GM12878 (cell line): ENCODE results near the gene NPTX1. TPM values are rescaled to one million over a fixed set of nuclear protein-coding genes. Genes with fewer than 3 reads are reported as not detected.

Source experiments
- ATAC-seq: fragments of 200-7000 bp; cut with Tn5 transposase; 3 replicates; pipeline ENCODE4 v1.9.1; 2020; ENCODE audit warnings: mild to moderate bottlenecking, moderate library complexity
- BruUV-seq: library from RNA; stranded (reverse); fragments of 400-500 nt; replicated peaks from 2 replicates; lab custom pipeline; 2021; lab: Mats Ljungman, UMichigan
- CTCF ChIA-PET: fragments of 300-600 bp; sonication (Branson Sonifier 250); formaldehyde crosslinking; extraction: SDS; loops from one replicate; lab custom pipeline; 2021; ENCODE audit warnings: inconsistent platforms; lab: Yijun Ruan, JAX
- POLR2A ChIA-PET: fragments of 350-600 bp; formaldehyde crosslinking; extraction: SDS; loops from one replicate; lab custom pipeline; 2021; ENCODE audit warnings: inconsistent platforms; lab: Charles Lee
- RAD21 ChIA-PET: fragments of 300-600 bp; sonication (Branson Sonifier 250); formaldehyde crosslinking; loops from one replicate; lab custom pipeline; 2023; ENCODE audit warnings: antibody characterized with exemption; ENCODE audit not compliant: unreplicated experiment; lab: Charles Lee
- SMC1A ChIA-PET: fragments of 300-600 bp; sonication (Branson Sonifier 250); formaldehyde crosslinking; loops from one replicate; lab custom pipeline; 2023; ENCODE audit not compliant: unreplicated experiment, uncharacterized antibody; lab: Charles Lee
- DNase-seq: peaks from one replicate; pipeline ENCODE4 v3.0.0-alpha.2; 2011; ENCODE audit warnings: low read depth, low spot score
- FAIRE-seq: peaks from 3 replicates; lab custom pipeline; 2011; peaks lifted over from hg19 to GRCh38; lab: Jason Lieb, UNC
- H2AFZ ChIP-seq: 2 replicates; pipeline ENCODE4 v1.6.0; 2011; ENCODE audit warnings: low read depth, low read length, control low read depth; ENCODE audit not compliant: control insufficient read depth
- H3K27ac ChIP-seq: 2 replicates; pipeline ENCODE4 v1.5.1; 2011; ENCODE audit warnings: control low read depth; ENCODE audit not compliant: control insufficient read depth, insufficient read depth
- H3K27me3 ChIP-seq, 2 experiments: replicated peaks in 1 of 2; 2 replicates each; pipeline versions ENCODE4 v1.6.0 to v1.6.1; 2011; ENCODE audit warnings: low read length in 1 of 2; ENCODE audit not compliant: control insufficient read depth in 2 of 2, insufficient read depth in 2 of 2
- H3K36me3 ChIP-seq, 2 experiments: 2 replicates each; pipeline ENCODE4 v1.5.1; 2011; ENCODE audit warnings: low read length in 1 of 2; ENCODE audit not compliant: control insufficient read depth in 2 of 2, insufficient read depth in 2 of 2
- H3K4me1 ChIP-seq: 2 replicates; pipeline ENCODE4 v1.6.1; 2011; ENCODE audit warnings: mild to moderate bottlenecking, low read length, moderate library complexity, mixed read lengths; ENCODE audit not compliant: control insufficient read depth, insufficient read depth
- H3K4me2 ChIP-seq: 2 replicates; pipeline ENCODE4 v1.6.0; 2011; ENCODE audit warnings: control low read depth; ENCODE audit not compliant: control insufficient read depth, insufficient read depth
- H3K4me3 ChIP-seq: fragments of 200-600 bp; sonication (generic); 2 replicates; pipeline ENCODE4 v1.5.1; 2016
- H3K79me2 ChIP-seq: 2 replicates; pipeline ENCODE4 v1.6.0; 2011; ENCODE audit warnings: low read length; ENCODE audit not compliant: control insufficient read depth, insufficient read depth
- H3K9ac ChIP-seq: 2 replicates; pipeline ENCODE4 v1.8.0; 2011; ENCODE audit warnings: low read length, control low read depth, mixed read lengths; ENCODE audit not compliant: control insufficient read depth, insufficient read depth
- H3K9me3 ChIP-seq: replicated peaks from 3 replicates; pipeline ENCODE4 v1.5.1; 2011; ENCODE audit warnings: mild to moderate bottlenecking, low read length; ENCODE audit not compliant: control insufficient read depth, insufficient read depth
- H4K20me1 ChIP-seq: 2 replicates; pipeline ENCODE4 v1.6.0; 2011; ENCODE audit not compliant: control insufficient read depth, insufficient read depth
- CREM ChIP-seq: IDR thresholded peaks from 2 replicates; pipeline ENCODE4 v1.6.1; 2014; ENCODE audit warnings: antibody characterized with exemption, low read depth
- JUND ChIP-seq: IDR thresholded peaks from 2 replicates; pipeline ENCODE4 v1.6.1; 2012; ENCODE audit warnings: low read depth, mild to moderate bottlenecking, low read length, improper control_type of control experiment, moderate library complexity
- MEF2B ChIP-seq: fragments of 450-650 bp; IDR thresholded peaks from 2 replicates; pipeline ENCODE4 v1.6.1; 2018; ENCODE audit warnings: mild to moderate bottlenecking, moderate library complexity; ENCODE audit not compliant: partially characterized antibody, poor library complexity, severe bottlenecking
- RAD51 ChIP-seq: fragments of 450-650 bp; IDR thresholded peaks from 2 replicates; pipeline ENCODE4 v1.6.1; 2016; ENCODE audit warnings: moderate library complexity, mild to moderate bottlenecking, inconsistent platforms
- SMAD5 ChIP-seq: IDR thresholded peaks from 2 replicates; pipeline ENCODE4 v1.6.1; 2016; ENCODE audit warnings: antibody characterized with exemption, low read depth
- TCF12 ChIP-seq: IDR thresholded peaks from 2 replicates; pipeline ENCODE4 v1.6.1; 2011; ENCODE audit warnings: low read depth, mild to moderate bottlenecking, low read length
- WGBS: methylation state at CpG from one replicate; pipeline ENCODE4 v1.1.6; 2016; ENCODE audit warnings: low lambda C conversion rate; ENCODE audit not compliant: insufficient replicate concordance, insufficient coverage; ENCODE audit errors: missing lambda C conversion rate; 5-methylcytosine and 5-hydroxymethylcytosine counted together
- in situ Hi-C: fragments of 300-500 bp; cut with MboI; formaldehyde crosslinking; loops from 9 replicates; pipeline ENCODE4 v1.14.3; 2018; ENCODE audit warnings: mixed read lengths
- intact Hi-C: fragments of 100-400 bp; cut with micrococcal nuclease; formaldehyde crosslinking; loops from one replicate; pipeline ENCODE4 v1.14.2; 2022; ENCODE audit not compliant: unreplicated experiment
- polyA plus RNA-seq, 11 experiments: library from polyadenylated mRNA; depleted of rRNA in 4 of 11; unstranded in 6 of 11; stranded (reverse) in 5 of 11; fragments of >200 nt; fragmentation: Nextera tagmentation in 4 of 11; fragmentation: Illumina TruSeq in 1 of 11; extraction: Ambion mirVana in 4 of 11; extraction: Trizol in 1 of 11; gene quantifications; 1 replicate in 1 of 11; 2 replicates in 10 of 11; pipeline versions ENCODE4 v1.2.1 to v1.2.3, GENCODE V29; 2011 to 2016; ENCODE audit warnings: inconsistent platforms in 2 of 11, missing spikeins in 2 of 11, low read depth in 1 of 11
- total RNA-seq, 4 experiments: library from RNA; depleted of rRNA in 3 of 4; stranded (reverse); fragments of >200 nt in 3 of 4; fragmentation: Illumina TruSeq in 1 of 4; extraction: Trizol in 1 of 4; gene quantifications; 2 replicates each; pipeline versions ENCODE4 v1.2.1 to v1.2.3, GENCODE V29; 2013 to 2021
- TF ChIP-seq, protein P1 (sequence below): IDR thresholded peaks from 2 replicates; pipeline ENCODE4 v1.6.1; 2012; ENCODE audit warnings: low read depth, low read length, improper control_type of control experiment
- TF ChIP-seq, protein P2 (sequence below): IDR thresholded peaks from 2 replicates; pipeline ENCODE4 v1.6.1; 2012; ENCODE audit warnings: mild to moderate bottlenecking, low read depth, low read length

Gene NPTX1
- total and polyA plus RNA-seq, 10 of the 15 experiments (the other 5 are each of a cell fraction or from before 2014, with no cell fraction given), result not detected

DNA sequence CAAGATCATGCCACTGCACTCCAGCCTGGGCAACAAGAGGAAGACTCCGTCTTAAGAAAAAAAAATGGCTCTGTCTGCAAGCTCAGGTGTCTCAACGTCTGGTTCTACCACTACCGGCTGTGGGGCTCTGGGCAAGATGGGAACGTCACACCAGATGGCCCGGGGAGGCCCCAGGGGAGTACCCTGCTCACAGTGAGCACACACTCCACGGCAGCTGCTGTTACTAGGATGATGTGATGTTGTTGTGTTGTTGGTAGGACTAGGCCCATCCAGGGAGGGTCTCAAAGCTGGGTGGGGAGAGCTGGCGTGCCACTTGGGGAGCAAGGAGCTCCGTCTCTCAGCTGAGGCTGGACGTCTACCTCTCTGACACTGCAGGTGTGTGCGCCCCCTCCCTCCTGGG, 9.4 kb upstream of the NPTX1 start:
- H3K27me3 ChIP-seq, result no peaks in the 10 kb centered on the region; a peak in 1 of 4 replicates
- ChIA-PET CTCF (no interaction called here), POLR2A (interaction anchor here (0.6 kb wide), 1 partner anchor 101 kb away, joined by 4 read pairs; no protein-coding TSS in a partner anchor), RAD21 (no interaction called here), SMC1A (no interaction called here)
- in situ Hi-C loops (no loop called here), intact Hi-C loops (no loop called here)
- BruUV-seq, result no TSS peak
- no peaks in the 10 kb centered on the region for H3K79me2 ChIP-seq
- no peak overlapping the region for H3K9ac ChIP-seq
- ATAC-seq (peak; percentile 35; the same call in 1 of the 3 replicates), FAIRE-seq (no peak), DNase-seq (no peak)
- peak; percentile 23; the same call in 1 of the 2 replicates for TF ChIP-seq CREM
- TF ChIP-seq, protein P1, sequence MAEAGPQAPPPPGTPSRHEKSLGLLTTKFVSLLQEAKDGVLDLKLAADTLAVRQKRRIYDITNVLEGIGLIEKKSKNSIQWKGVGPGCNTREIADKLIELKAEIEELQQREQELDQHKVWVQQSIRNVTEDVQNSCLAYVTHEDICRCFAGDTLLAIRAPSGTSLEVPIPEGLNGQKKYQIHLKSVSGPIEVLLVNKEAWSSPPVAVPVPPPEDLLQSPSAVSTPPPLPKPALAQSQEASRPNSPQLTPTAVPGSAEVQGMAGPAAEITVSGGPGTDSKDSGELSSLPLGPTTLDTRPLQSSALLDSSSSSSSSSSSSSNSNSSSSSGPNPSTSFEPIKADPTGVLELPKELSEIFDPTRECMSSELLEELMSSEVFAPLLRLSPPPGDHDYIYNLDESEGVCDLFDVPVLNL, result no peak
- TF ChIP-seq MEF2B, result peak; percentile 52
- peak; percentile 74 for TF ChIP-seq TCF12
- peaks cover 5% of the 10 kb centered on the region; the same call in 1 of the 3 replicates for H3K9me3 ChIP-seq
- no peak overlapping the region for H2AFZ ChIP-seq
- no peaks in the 10 kb centered on the region for H3K4me1 ChIP-seq
- WGBS, result 3% methylated on average over 10 of the region's 10 CpGs
- H3K4me3 ChIP-seq, result no peak overlapping the region
- H3K27ac ChIP-seq, result no peak overlapping the region
- H4K20me1 ChIP-seq, result no peaks in the 10 kb centered on the region
- H3K4me2 ChIP-seq, result no peak overlapping the region
- no peaks in the 10 kb centered on the region for H3K36me3 ChIP-seq

DNA sequence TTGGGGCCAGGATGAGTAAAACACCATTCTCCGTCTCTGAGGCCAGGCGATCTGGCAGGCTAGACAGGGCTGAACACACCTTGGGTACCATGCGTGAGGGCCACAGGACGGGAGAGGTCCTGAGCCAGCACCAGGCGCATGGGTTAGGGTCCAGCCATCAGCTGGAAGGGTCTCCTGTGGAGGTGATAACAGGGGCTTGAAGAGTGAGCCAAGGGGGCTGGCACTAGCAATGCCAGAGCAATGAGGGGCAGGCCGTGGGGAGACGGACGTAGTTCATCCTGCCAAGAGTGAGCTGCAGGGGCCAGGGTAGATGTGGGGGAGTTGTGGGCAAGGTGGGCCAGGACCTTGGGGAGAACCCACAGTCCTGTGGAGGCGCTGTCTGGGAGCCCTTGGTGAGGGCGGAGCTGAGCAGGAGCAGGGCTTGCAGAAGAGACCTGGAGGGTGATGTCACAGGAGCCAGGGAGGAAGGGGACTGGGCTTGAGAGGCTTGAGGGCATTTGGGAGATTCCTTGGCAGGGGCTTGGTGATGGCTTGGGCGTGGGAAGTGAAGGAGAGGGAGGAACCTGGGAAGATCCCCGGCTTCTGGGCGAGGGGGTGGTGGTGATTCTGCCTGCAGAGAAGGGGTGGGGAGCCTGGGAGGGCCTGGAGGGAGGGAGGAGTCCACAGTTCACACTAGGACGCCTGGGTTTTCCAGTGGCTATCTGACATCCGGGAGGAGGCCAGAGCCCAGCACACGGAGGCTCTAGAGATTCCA, 6.3 kb upstream of the NPTX1 start:
- TF ChIP-seq, protein P2, sequence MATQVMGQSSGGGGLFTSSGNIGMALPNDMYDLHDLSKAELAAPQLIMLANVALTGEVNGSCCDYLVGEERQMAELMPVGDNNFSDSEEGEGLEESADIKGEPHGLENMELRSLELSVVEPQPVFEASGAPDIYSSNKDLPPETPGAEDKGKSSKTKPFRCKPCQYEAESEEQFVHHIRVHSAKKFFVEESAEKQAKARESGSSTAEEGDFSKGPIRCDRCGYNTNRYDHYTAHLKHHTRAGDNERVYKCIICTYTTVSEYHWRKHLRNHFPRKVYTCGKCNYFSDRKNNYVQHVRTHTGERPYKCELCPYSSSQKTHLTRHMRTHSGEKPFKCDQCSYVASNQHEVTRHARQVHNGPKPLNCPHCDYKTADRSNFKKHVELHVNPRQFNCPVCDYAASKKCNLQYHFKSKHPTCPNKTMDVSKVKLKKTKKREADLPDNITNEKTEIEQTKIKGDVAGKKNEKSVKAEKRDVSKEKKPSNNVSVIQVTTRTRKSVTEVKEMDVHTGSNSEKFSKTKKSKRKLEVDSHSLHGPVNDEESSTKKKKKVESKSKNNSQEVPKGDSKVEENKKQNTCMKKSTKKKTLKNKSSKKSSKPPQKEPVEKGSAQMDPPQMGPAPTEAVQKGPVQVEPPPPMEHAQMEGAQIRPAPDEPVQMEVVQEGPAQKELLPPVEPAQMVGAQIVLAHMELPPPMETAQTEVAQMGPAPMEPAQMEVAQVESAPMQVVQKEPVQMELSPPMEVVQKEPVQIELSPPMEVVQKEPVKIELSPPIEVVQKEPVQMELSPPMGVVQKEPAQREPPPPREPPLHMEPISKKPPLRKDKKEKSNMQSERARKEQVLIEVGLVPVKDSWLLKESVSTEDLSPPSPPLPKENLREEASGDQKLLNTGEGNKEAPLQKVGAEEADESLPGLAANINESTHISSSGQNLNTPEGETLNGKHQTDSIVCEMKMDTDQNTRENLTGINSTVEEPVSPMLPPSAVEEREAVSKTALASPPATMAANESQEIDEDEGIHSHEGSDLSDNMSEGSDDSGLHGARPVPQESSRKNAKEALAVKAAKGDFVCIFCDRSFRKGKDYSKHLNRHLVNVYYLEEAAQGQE, result no peak
- TF ChIP-seq SMAD5 (no peak), JUND (no peak), RAD51 (no peak)
- TF ChIP-seq, all 136 proteins: peak for 0
- Histone ChIP-seq H2AFZ (no peak overlapping the region), H3K4me3 (no peak overlapping the region), H3K4me2 (no peak overlapping the region), H3K27me3 (peaks cover 0 to 7% of the 10 kb centered on the region in 2 experiments), H4K20me1 (no peaks in the 10 kb centered on the region), H3K9me3 (peaks cover 5% of the 10 kb centered on the region; the same call in 1 of the 3 replicates), H3K9ac (no peak overlapping the region), H3K36me3 (no peaks in the 10 kb centered on the region), H3K27ac (no peak overlapping the region), H3K4me1 (no peaks in the 10 kb centered on the region), H3K79me2 (no peaks in the 10 kb centered on the region)
- ChIA-PET RAD21 (no interaction called here), SMC1A (no interaction called here), CTCF (no interaction called here), POLR2A (no interaction called here)
- intact Hi-C loops, result no loop called here
- FAIRE-seq (no peak), DNase-seq (no peak), ATAC-seq (no peak)
- in situ Hi-C loops, result no loop called here
- 27% methylated on average over 16 of the region's 16 CpGs for WGBS
- BruUV-seq, result no TSS peak
